ENCODE data around the gene ARHGAP31.

- TF ChIP-seq CTCF (conservative IDR thresholded peaks at IDR 0.05; ENCODE audit: low read depth, low read length): no peak; the same call in 1 of the 2 replicates
- no peak for TF ChIP-seq EZH2 (IDR thresholded peaks at IDR 0.05; ENCODE audit: borderline replicate concordance, low read depth, low read length, poor library complexity, severe bottlenecking)
These were observed 28.0 kb downstream of the ARHGAP31 start for GRCh38 chr3:119322021-119322834.
